HepG2 (cell line): ENCODE data around the gene LITAFD. TPM values are rescaled to one million over a fixed set of nuclear protein-coding genes. Genes with fewer than 3 reads are reported as not detected.
A peak's percentile ranks its signal among the peaks of the same experiment; 100 is the strongest.

ENCODE experiments used
- KAT8 ChIP-seq: IDR thresholded peaks from 2 replicates; pipeline ENCODE4 v1.6.1; 2016; ENCODE audit warnings: missing genetic modification reagents, missing compliant biosample characterization
- MLXIP ChIP-seq: sonication (generic); formaldehyde crosslinking; IDR thresholded peaks from 2 replicates; pipeline ENCODE4 v1.9.0; 2021; ENCODE audit warnings: missing genetic modification reagents, borderline replicate concordance
- MTF1 ChIP-seq: sonication (generic); formaldehyde crosslinking; IDR thresholded peaks from 2 replicates; pipeline ENCODE4 v1.5.0; 2020; ENCODE audit warnings: missing genetic modification reagents
- MTF2 ChIP-seq: sonication (generic); formaldehyde crosslinking; IDR thresholded peaks from 2 replicates; pipeline ENCODE4 v1.5.0; 2020; ENCODE audit warnings: missing genetic modification reagents, borderline replicate concordance
- MYNN ChIP-seq: sonication (generic); formaldehyde crosslinking; IDR thresholded peaks from 2 replicates; pipeline ENCODE4 v1.4.0; 2020; ENCODE audit warnings: mild to moderate bottlenecking, low read depth, missing genetic modification reagents
- TEAD2 ChIP-seq: sonication (generic); formaldehyde crosslinking; IDR thresholded peaks from 2 replicates; pipeline ENCODE4 v1.9.0; 2021; ENCODE audit warnings: missing genetic modification reagents
- TOPORS ChIP-seq: sonication (generic); formaldehyde crosslinking; IDR thresholded peaks from 2 replicates; pipeline ENCODE4 v1.8.0; 2023; ENCODE audit warnings: mild to moderate bottlenecking, missing genetic modification reagents
- ZNF10 ChIP-seq: sonication (generic); formaldehyde crosslinking; IDR thresholded peaks from 2 replicates; pipeline ENCODE4 v1.4.0; 2020; ENCODE audit warnings: mild to moderate bottlenecking, low read depth, missing genetic modification reagents, borderline replicate concordance
- ZNF260 ChIP-seq: sonication (generic); formaldehyde crosslinking; IDR thresholded peaks from 2 replicates; pipeline ENCODE4 v1.4.0; 2020; ENCODE audit warnings: missing genetic modification reagents, low read depth, mild to moderate bottlenecking, borderline replicate concordance
- ZNF451 ChIP-seq: sonication (generic); formaldehyde crosslinking; IDR thresholded peaks from 2 replicates; pipeline ENCODE4 v1.5.0; 2020; ENCODE audit warnings: mild to moderate bottlenecking, missing genetic modification reagents
- ZNF513 ChIP-seq: sonication (generic); formaldehyde crosslinking; conservative IDR thresholded peaks from 2 replicates; pipeline ENCODE4 v1.5.0; 2020; ENCODE audit warnings: missing genetic modification reagents
- ZNF768 ChIP-seq: sonication (generic); formaldehyde crosslinking; IDR thresholded peaks from 2 replicates; pipeline ENCODE4 v1.4.0; 2020; ENCODE audit warnings: missing genetic modification reagents
- ZNF776 ChIP-seq: sonication (generic); formaldehyde crosslinking; IDR thresholded peaks from 2 replicates; pipeline ENCODE4 v1.4.0; 2020; ENCODE audit warnings: mild to moderate bottlenecking, missing genetic modification reagents
- ZSCAN12 ChIP-seq: sonication (generic); formaldehyde crosslinking; IDR thresholded peaks from 2 replicates; pipeline ENCODE4 v1.9.0; 2021; ENCODE audit warnings: mild to moderate bottlenecking, missing genetic modification reagents
- ZSCAN31 ChIP-seq: sonication (generic); formaldehyde crosslinking; IDR thresholded peaks from 2 replicates; pipeline ENCODE4 v1.5.0; 2020; ENCODE audit warnings: low read depth, mild to moderate bottlenecking, missing genetic modification reagents
- polyA plus RNA-seq, 8 experiments: library from polyadenylated mRNA; depleted of rRNA in 3 of 8; stranded (reverse) in 7 of 8; unstranded in 1 of 8; fragments of >200 nt; fragmentation: Illumina TruSeq in 4 of 8; extraction: Trizol in 4 of 8; gene quantifications; 2 replicates each; pipeline versions ENCODE4 v1.2.1 to v1.2.3, GENCODE V29; 2011 to 2016; ENCODE audit warnings: low read depth in 4 of 8, missing spikeins in 1 of 8, mixed read lengths in 1 of 8; ENCODE audit not compliant: insufficient read depth in 1 of 8
- total RNA-seq, 5 experiments: library from RNA; depleted of rRNA; stranded (reverse); fragments of >200 nt; fragmentation: Illumina TruSeq; extraction: Trizol; gene quantifications; 2 replicates each; pipeline ENCODE4 v1.2.3, GENCODE V29; 2016; ENCODE audit warnings: low read depth in 1 of 5
- TF ChIP-seq, protein P1 (sequence below): IDR thresholded peaks from 2 replicates; pipeline ENCODE4 v1.6.1; 2016; ENCODE audit warnings: mild to moderate bottlenecking, missing biosample characterization, missing genetic modification reagents
- TF ChIP-seq, protein P2 (sequence below): sonication (generic); formaldehyde crosslinking; IDR thresholded peaks from 2 replicates; pipeline ENCODE4 v1.5.1; 2020; ENCODE audit warnings: missing genetic modification reagents, mild to moderate bottlenecking, borderline replicate concordance
- TF ChIP-seq, protein P3 (sequence below): sonication (generic); formaldehyde crosslinking; IDR thresholded peaks from 2 replicates; pipeline ENCODE4 v1.4.0; 2020; ENCODE audit warnings: missing genetic modification reagents, borderline replicate concordance

The LITAFD gene
- total and polyA plus RNA-seq, 2 of the 13 experiments (the other 11 are each of a cell fraction or from before 2014, with no cell fraction given): not detected

DNA sequence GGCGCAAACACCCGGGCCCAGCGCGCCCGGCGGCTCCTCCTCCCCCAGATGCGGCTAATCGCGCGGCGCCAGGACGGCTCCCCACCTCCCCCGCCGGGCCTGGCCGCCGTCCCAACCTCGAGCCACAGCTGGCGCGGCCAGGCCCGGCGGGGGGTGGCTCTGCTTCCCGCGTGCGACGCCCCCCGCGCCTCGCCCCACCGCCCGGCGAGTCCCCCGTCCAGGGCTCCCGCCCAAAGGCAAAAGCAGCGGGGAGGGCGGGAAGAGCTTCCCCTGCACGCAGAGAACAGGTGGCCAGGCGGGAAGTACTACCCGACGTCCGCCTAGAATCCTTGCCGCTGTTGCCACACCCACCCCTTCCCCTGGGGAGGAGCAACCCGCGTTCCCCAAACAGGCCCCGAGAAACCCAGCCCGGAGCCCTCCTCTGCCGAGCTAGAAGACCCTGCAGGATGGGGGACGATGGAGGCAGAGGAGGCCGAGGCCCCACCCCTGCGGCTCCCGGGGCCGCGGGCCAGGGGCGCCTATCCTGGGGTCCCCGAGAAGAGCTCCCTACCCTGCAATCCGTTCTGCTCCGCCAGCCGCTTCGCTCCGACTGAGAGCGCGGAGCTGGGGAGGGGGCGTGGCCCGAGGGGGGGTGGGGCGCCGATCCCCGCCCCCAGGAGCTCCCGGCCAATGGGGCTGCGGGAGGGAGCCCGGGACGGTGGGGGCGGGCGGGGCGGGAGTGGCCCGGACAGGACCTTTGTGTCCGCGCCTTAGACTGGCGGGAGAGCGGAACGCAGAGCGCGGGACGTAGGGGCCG is 13.5 kb upstream of the LITAFD start, which contains the start of gene CARHSP1 (continued):
- TF ChIP-seq MYNN (CRISPR knock-in tag): no peak
- TF ChIP-seq, protein P1, sequence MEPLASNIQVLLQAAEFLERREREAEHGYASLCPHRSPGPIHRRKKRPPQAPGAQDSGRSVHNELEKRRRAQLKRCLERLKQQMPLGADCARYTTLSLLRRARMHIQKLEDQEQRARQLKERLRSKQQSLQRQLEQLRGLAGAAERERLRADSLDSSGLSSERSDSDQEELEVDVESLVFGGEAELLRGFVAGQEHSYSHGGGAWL: peak; percentile 56; the same call in 1 of the 2 replicates
- TF ChIP-seq ZNF776 (CRISPR knock-in tag): no peak; the same call in 1 of the 2 replicates
- TF ChIP-seq MLXIP (CRISPR knock-in tag): no peak
- no peak; the same call in 1 of the 2 replicates for TF ChIP-seq ZNF451
- TF ChIP-seq TEAD2 (CRISPR knock-in tag): no peak
- no peak; the same call in 1 of the 2 replicates for TF ChIP-seq MTF2
- no peak for TF ChIP-seq ZNF513 (CRISPR knock-in tag)
- TF ChIP-seq MTF1 (CRISPR knock-in tag): no peak
- TF ChIP-seq, protein P2, sequence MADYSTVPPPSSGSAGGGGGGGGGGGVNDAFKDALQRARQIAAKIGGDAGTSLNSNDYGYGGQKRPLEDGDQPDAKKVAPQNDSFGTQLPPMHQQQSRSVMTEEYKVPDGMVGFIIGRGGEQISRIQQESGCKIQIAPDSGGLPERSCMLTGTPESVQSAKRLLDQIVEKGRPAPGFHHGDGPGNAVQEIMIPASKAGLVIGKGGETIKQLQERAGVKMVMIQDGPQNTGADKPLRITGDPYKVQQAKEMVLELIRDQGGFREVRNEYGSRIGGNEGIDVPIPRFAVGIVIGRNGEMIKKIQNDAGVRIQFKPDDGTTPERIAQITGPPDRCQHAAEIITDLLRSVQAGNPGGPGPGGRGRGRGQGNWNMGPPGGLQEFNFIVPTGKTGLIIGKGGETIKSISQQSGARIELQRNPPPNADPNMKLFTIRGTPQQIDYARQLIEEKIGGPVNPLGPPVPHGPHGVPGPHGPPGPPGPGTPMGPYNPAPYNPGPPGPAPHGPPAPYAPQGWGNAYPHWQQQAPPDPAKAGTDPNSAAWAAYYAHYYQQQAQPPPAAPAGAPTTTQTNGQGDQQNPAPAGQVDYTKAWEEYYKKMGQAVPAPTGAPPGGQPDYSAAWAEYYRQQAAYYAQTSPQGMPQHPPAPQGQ (CRISPR knock-in tag): no peak
- TF ChIP-seq TOPORS (CRISPR knock-in tag): peak; percentile 66; the same call in 1 of the 2 replicates
- TF ChIP-seq ZSCAN12 (CRISPR knock-in tag): peak; percentile 74; the same call in 1 of the 2 replicates
- TF ChIP-seq ZNF10 (CRISPR knock-in tag): no peak
- peak; percentile 86 for TF ChIP-seq ZSCAN31 (CRISPR knock-in tag)
- no peak for TF ChIP-seq ZNF260 (CRISPR knock-in tag)
- peak; percentile 13; the same call in 1 of the 2 replicates for TF ChIP-seq ZNF768 (CRISPR knock-in tag)
- TF ChIP-seq KAT8 (CRISPR knock-in tag): 0 out of 2 replicates have a peak, but pooled peaks have one; percentile 10
- TF ChIP-seq, protein P3, sequence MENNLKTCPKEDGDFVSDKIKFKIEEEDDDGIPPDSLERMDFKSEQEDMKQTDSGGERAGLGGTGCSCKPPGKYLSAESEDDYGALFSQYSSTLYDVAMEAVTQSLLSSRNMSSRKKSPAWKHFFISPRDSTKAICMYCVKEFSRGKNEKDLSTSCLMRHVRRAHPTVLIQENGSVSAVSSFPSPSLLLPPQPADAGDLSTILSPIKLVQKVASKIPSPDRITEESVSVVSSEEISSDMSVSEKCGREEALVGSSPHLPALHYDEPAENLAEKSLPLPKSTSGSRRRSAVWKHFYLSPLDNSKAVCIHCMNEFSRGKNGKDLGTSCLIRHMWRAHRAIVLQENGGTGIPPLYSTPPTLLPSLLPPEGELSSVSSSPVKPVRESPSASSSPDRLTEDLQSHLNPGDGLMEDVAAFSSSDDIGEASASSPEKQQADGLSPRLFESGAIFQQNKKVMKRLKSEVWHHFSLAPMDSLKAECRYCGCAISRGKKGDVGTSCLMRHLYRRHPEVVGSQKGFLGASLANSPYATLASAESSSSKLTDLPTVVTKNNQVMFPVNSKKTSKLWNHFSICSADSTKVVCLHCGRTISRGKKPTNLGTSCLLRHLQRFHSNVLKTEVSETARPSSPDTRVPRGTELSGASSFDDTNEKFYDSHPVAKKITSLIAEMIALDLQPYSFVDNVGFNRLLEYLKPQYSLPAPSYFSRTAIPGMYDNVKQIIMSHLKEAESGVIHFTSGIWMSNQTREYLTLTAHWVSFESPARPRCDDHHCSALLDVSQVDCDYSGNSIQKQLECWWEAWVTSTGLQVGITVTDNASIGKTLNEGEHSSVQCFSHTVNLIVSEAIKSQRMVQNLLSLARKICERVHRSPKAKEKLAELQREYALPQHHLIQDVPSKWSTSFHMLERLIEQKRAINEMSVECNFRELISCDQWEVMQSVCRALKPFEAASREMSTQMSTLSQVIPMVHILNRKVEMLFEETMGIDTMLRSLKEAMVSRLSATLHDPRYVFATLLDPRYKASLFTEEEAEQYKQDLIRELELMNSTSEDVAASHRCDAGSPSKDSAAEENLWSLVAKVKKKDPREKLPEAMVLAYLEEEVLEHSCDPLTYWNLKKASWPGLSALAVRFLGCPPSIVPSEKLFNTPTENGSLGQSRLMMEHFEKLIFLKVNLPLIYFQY (CRISPR knock-in tag): no peak; the same call in 1 of the 2 replicates
